Astrocyte (in vitro differentiated cells and primary cell): ENCODE data around the gene GPR63. TPM values are rescaled to one million over a fixed set of nuclear protein-coding genes. Genes with fewer than 3 reads are reported as not detected.

ENCODE experiments used
- DNase-seq: peaks from one replicate; pipeline ENCODE4 v3.0.0-alpha.2; 2010; ENCODE audit warnings: low read depth
- FAIRE-seq: peaks from 2 replicates; lab custom pipeline; 2011; peaks lifted over from hg19 to GRCh38; lab: Jason Lieb, UNC
- H2AFZ ChIP-seq: 2 replicates; pipeline ENCODE4 v1.6.0; 2012; ENCODE audit warnings: low read depth, low read length, inconsistent platforms
- H3K27ac ChIP-seq: 2 replicates; pipeline ENCODE4 v1.5.1; 2011; ENCODE audit warnings: low read depth, low read length, inconsistent platforms
- H3K27me3 ChIP-seq: 2 replicates; pipeline ENCODE4 v1.6.0; 2011; ENCODE audit warnings: low read length, inconsistent platforms; ENCODE audit not compliant: insufficient read depth
- H3K36me3 ChIP-seq: 2 replicates; pipeline ENCODE4 v1.5.1; 2011; ENCODE audit warnings: low read length, inconsistent platforms; ENCODE audit not compliant: insufficient read depth
- H3K4me1 ChIP-seq: 2 replicates; pipeline ENCODE4 v1.5.1; 2011; ENCODE audit warnings: low read length, inconsistent platforms; ENCODE audit not compliant: insufficient read depth
- H3K4me2 ChIP-seq: 2 replicates; pipeline ENCODE4 v1.6.0; 2012; ENCODE audit warnings: low read length, inconsistent platforms
- H3K4me3 ChIP-seq: 2 replicates; pipeline ENCODE4 v1.5.1; 2011; ENCODE audit warnings: low read depth, mild to moderate bottlenecking, low read length, inconsistent platforms; ENCODE audit not compliant: insufficient read depth
- H3K79me2 ChIP-seq: 2 replicates; pipeline ENCODE4 v1.6.0; 2012; ENCODE audit warnings: mild to moderate bottlenecking, low read length, inconsistent platforms; ENCODE audit not compliant: insufficient read depth
- H3K9ac ChIP-seq: 2 replicates; pipeline ENCODE4 v1.6.0; 2012; ENCODE audit warnings: mild to moderate bottlenecking, low read length, inconsistent platforms
- H3K9me3 ChIP-seq: 2 replicates; pipeline ENCODE4 v1.5.1; 2012; ENCODE audit warnings: low read depth, mild to moderate bottlenecking, low read length, inconsistent platforms; ENCODE audit not compliant: insufficient read depth
- H4K20me1 ChIP-seq: 2 replicates; pipeline ENCODE4 v1.6.0; 2012; ENCODE audit warnings: low read length, inconsistent platforms; ENCODE audit not compliant: insufficient read depth
- H3K27ac Mint-ChIP-seq: one replicate; pipeline ENCODE4 v1.8.0; 2021; ENCODE audit warnings: mild to moderate bottlenecking, mixed read lengths; ENCODE audit not compliant: unreplicated experiment
- H3K27me3 Mint-ChIP-seq: one replicate; pipeline ENCODE4 v1.8.0; 2021; ENCODE audit warnings: low read depth, mixed read lengths; ENCODE audit not compliant: unreplicated experiment
- H3K36me3 Mint-ChIP-seq: one replicate; pipeline ENCODE4 v1.8.0; 2021; ENCODE audit warnings: low read depth, mixed read lengths; ENCODE audit not compliant: unreplicated experiment
- H3K4me1 Mint-ChIP-seq: one replicate; pipeline ENCODE4 v1.8.0; 2021; ENCODE audit warnings: low read depth, mixed read lengths; ENCODE audit not compliant: unreplicated experiment
- H3K4me3 Mint-ChIP-seq: one replicate; pipeline ENCODE4 v1.8.0; 2021; ENCODE audit warnings: mild to moderate bottlenecking, moderate library complexity, mixed read lengths; ENCODE audit not compliant: unreplicated experiment
- H3K9me3 Mint-ChIP-seq: one replicate; pipeline ENCODE4 v1.8.0; 2021; ENCODE audit warnings: mild to moderate bottlenecking, mixed read lengths; ENCODE audit not compliant: unreplicated experiment
- CTCF ChIP-seq: IDR thresholded peaks from 2 replicates; pipeline ENCODE4 v1.5.1; 2011; ENCODE audit warnings: low read depth, mild to moderate bottlenecking, inconsistent platforms, low read length, moderate library complexity; ENCODE audit not compliant: insufficient read depth
- EZH2 ChIP-seq: IDR thresholded peaks from 2 replicates; pipeline ENCODE4 v1.6.1; 2012; ENCODE audit warnings: mild to moderate bottlenecking, low read length, inconsistent platforms; ENCODE audit not compliant: insufficient read depth
- total RNA-seq: library from RNA; stranded (reverse); gene quantifications from 2 replicates; pipeline ENCODE4 v1.2.1, GENCODE V29; 2021

The GPR63 gene
- total RNA-seq, 1 donor from 2014 or later = 1.8 TPM

- FAIRE-seq = no peak
- no peak overlapping the region for H3K4me3 Mint-ChIP-seq
These were observed 27.8 kb upstream of the GPR63 start for GRCh38 chr6:96865055-96865405.

GRCh38 chr6:96864216-96865054, 27.2 kb upstream of the GPR63 start:
- H3K27ac Mint-ChIP-seq = no peak overlapping the region
- no peaks in the 10 kb centered on the region for H3K36me3 Mint-ChIP-seq
- no peaks in the 10 kb centered on the region for H3K36me3 ChIP-seq
- DNase-seq = no peak
- no peak overlapping the region for H2AFZ ChIP-seq
- no peak overlapping the region for H3K4me2 ChIP-seq
- H3K27me3 ChIP-seq = peaks cover 2% of the 10 kb centered on the region
- no peaks in the 10 kb centered on the region for H3K9me3 ChIP-seq
- H3K4me1 Mint-ChIP-seq = no peaks in the 10 kb centered on the region
- no peak overlapping the region for H3K9ac ChIP-seq
- H4K20me1 ChIP-seq = no peaks in the 10 kb centered on the region
- no peak overlapping the region for H3K27ac ChIP-seq
- H3K79me2 ChIP-seq = no peaks in the 10 kb centered on the region
- H3K4me3 Mint-ChIP-seq = no peak overlapping the region
- H3K9me3 Mint-ChIP-seq = peaks cover 2% of the 10 kb centered on the region
- TF ChIP-seq CTCF (no peak), EZH2 (no peak)
- no peak for FAIRE-seq
- H3K4me3 ChIP-seq = no peak overlapping the region
- no peaks in the 10 kb centered on the region for H3K27me3 Mint-ChIP-seq
- no peaks in the 10 kb centered on the region for H3K4me1 ChIP-seq

More at GRCh38 chr6:96865055-96865405, 27.8 kb upstream of the GPR63 start:
- H3K27me3 ChIP-seq = peaks cover 2% of the 10 kb centered on the region
- DNase-seq = no peak
- no peaks in the 10 kb centered on the region for H3K4me1 ChIP-seq
- no peaks in the 10 kb centered on the region for H3K36me3 Mint-ChIP-seq
- peaks cover 2% of the 10 kb centered on the region for H3K9me3 Mint-ChIP-seq
- H3K9me3 ChIP-seq = no peaks in the 10 kb centered on the region
- no peaks in the 10 kb centered on the region for H3K79me2 ChIP-seq
- H3K27ac ChIP-seq = no peak overlapping the region
- H3K9ac ChIP-seq = no peak overlapping the region
- H2AFZ ChIP-seq = no peak overlapping the region
- H3K4me3 ChIP-seq = no peak overlapping the region
- no peak overlapping the region for H3K4me2 ChIP-seq
- H3K36me3 ChIP-seq = no peaks in the 10 kb centered on the region
- no peak overlapping the region for H3K27ac Mint-ChIP-seq
- TF ChIP-seq CTCF = no peak
- TF ChIP-seq EZH2 = no peak
- no peaks in the 10 kb centered on the region for H3K27me3 Mint-ChIP-seq
- no peaks in the 10 kb centered on the region for H4K20me1 ChIP-seq
- H3K4me1 Mint-ChIP-seq = no peaks in the 10 kb centered on the region

- H3K9me3 ChIP-seq = no peaks in the 10 kb centered on the region
- no peak overlapping the region for H3K4me3 Mint-ChIP-seq
These were observed 25.3 kb upstream of the GPR63 start for GRCh38 chr6:96862560-96862959.

More at GRCh38 chr6:96862560-96862959, 25.3 kb upstream of the GPR63 start:
- TF ChIP-seq EZH2 (no peak), CTCF (no peak)
- Mint-ChIP-seq H3K36me3 (no peaks in the 10 kb centered on the region), H3K4me1 (no peaks in the 10 kb centered on the region), H3K27ac (no peak overlapping the region), H3K27me3 (peaks cover 3% of the 10 kb centered on the region), H3K9me3 (peaks cover 2% of the 10 kb centered on the region)
- Histone ChIP-seq H3K4me3 (no peak overlapping the region), H4K20me1 (no peaks in the 10 kb centered on the region), H2AFZ (no peak overlapping the region), H3K27ac (no peak overlapping the region), H3K27me3 (peaks cover 2% of the 10 kb centered on the region), H3K36me3 (no peaks in the 10 kb centered on the region), H3K4me1 (no peaks in the 10 kb centered on the region), H3K4me2 (no peak overlapping the region), H3K9ac (no peak overlapping the region), H3K79me2 (no peaks in the 10 kb centered on the region)
- no peak for FAIRE-seq
- DNase-seq = no peak
